ENCODE results near the gene FRAT1. TPM values are rescaled to one million over a fixed set of nuclear protein-coding genes. Genes with fewer than 3 reads are reported as not detected.
"Not testable (repeated sequence)": the region's sequence is repeated elsewhere in the genome, so short reads cannot be mapped to it uniquely, and the experiment has no call there.

The FRAT1 gene
- total RNA-seq, 1 donor from 2014 or later = 4.1 TPM

DNA sequence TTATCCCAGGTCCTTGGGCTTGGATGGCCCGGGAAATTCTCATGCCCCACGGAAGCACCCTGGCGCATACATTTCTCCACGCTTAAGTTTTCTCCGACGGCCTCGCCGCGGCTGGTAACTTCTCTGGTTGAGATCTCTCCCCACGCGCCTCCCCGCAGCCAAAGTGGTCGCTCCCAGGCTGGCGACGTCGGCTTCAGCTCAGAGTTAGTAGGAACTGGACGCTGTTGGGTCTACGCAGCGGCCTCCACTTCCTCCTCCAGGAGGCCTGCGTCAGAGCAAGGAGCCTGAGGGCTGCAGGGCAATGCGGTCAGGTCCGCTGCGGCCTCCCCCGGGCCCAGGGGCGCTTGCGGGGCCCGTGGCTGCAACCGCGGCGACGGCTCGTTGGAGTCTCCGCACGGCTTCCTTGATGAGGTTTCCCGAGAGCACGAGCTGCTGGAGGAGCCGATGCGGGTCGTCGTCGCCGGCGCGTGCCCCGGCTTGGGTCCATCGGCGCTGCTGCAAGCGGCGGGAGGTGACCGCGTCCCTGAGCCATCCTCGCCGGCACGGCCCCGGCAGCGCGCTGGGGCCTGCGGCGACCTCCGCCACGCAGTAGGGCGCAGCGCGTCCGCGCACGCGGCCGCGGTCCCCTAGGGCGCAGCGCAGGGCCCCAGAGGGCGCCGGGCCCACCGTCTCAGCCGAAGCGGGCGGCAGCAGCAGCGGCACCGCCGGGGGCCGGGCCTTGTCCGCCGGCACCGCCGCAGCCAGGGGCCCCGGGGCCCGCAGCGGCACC is 14.7 kb downstream of the FRAT1 start:
- intact Hi-C loops (cut with micrococcal nuclease) = loop anchor here (1.0 to 10.0 kb wide), 6 partner anchors 14 to 801 kb away; partner anchors contain the start of genes ARHGAP19, FRAT1, LCOR and R3HCC1L

GRCh38 chr10:97334370-97335175 is 15.5 kb downstream of the FRAT1 start, which contains the start of gene FRAT2:
TSS of gene FRAT2 (minus strand) at chr10:97334729. CDS start at chr10:97334572, 157 bp downstream.
- intact Hi-C loops (cut with micrococcal nuclease) = loop anchor here (1.0 to 10.0 kb wide), 7 partner anchors 15 to 800 kb away; partner anchors contain the start of genes ARHGAP19, FRAT1, LCOR and MMS19

DNA sequence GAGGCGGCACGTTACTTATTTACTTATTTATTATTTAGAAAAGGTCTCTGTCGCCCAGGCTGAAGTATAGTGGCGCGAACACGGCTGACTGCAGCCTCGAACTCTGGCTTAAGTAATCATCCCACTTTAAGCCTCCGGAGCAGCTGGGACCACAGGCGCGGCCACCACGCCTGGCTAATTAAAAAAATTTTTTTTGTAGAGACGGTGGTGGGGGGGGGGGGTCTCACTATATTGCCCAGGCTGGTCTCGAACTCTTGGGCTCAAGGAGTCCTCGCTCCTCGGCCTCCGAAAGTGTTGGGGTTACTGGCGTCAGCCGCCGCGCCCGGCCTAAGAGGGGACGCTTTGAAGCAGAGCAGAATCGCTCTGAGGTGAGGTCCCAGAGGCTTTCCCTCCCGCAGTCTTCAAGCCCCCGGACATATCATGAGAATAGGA is 16.1 kb downstream of the FRAT1 start:
- intact Hi-C loops (cut with micrococcal nuclease) = loop anchor here (2.0 to 10.0 kb wide), 3 partner anchors 66 to 800 kb away; partner anchors contain the start of genes MMS19, R3HCC1L, RRP12 and UBTD1

- intact Hi-C loops (cut with micrococcal nuclease) = loop anchor here (5.0 to 10.0 kb wide), 2 partner anchors 161 to 799 kb away; partner anchors contain the start of genes MMS19, R3HCC1L and UBTD1
Measured at GRCh38 chr10:97336006-97336405, 16.9 kb downstream of the FRAT1 start.

DNA sequence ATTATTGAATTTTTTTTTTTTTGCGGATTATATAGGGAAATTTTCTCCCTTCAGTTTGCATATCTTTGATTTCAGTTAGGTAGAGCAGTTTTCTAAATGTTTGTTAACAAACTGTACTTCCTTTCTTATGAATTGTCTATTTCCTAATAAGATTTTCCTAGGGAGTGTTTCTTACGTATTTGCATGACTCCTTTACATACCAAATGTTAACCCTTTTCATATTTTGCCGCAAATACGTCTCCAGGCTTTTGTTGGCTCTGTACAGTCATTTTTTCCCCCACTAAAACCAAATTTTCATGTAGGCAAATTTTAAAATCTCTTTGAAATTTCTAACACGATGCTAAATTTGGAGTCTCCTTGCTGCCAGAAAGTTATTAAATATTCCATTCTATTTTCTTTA is 17.4 kb downstream of the FRAT1 start:
- intact Hi-C loops (cut with micrococcal nuclease) = loop anchor here (5.0 to 10.0 kb wide), 2 partner anchors 161 to 798 kb away; partner anchors contain the start of genes MMS19, R3HCC1L and UBTD1

GRCh38 chr10:97336942-97337831 is 18.1 kb downstream of the FRAT1 start:
- intact Hi-C loops (cut with micrococcal nuclease) = loop anchor here (5.0 to 10.0 kb wide), 2 partner anchors 160 to 798 kb away; partner anchors contain the start of genes MMS19, R3HCC1L and UBTD1

GRCh38 chr10:97338041-97338440 is 19.0 kb downstream of the FRAT1 start:
- intact Hi-C loops (cut with micrococcal nuclease) = loop anchor here (5.0 to 10.0 kb wide), 2 partner anchors 159 to 797 kb away; partner anchors contain the start of genes MMS19, R3HCC1L and UBTD1

- intact Hi-C loops (cut with micrococcal nuclease) = no loop called here
Measured at GRCh38 chr10:97341416-97341815, 22.3 kb downstream of the FRAT1 start.

DNA sequence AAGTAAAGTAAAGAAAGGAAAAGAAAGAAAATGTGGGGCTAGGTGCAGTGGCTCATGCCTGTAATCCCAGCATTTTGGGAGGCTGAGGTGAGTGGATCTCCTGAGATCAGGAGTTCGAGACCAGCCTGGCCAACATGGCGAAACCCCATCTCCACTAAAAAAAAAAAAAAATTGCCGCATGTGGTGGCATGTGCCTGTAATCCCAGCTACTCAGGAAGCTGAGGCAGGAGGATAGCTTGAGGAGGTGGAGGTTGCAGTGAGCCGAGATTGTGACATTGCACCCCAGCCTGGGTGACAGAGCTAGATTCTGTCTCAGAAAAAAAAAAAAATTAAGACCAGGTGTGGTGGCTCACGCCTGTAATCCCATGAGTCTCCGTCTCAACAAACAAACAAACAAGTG is 24.6 kb downstream of the FRAT1 start:
- intact Hi-C loops (cut with micrococcal nuclease) = not testable (repeated sequence)

DNA sequence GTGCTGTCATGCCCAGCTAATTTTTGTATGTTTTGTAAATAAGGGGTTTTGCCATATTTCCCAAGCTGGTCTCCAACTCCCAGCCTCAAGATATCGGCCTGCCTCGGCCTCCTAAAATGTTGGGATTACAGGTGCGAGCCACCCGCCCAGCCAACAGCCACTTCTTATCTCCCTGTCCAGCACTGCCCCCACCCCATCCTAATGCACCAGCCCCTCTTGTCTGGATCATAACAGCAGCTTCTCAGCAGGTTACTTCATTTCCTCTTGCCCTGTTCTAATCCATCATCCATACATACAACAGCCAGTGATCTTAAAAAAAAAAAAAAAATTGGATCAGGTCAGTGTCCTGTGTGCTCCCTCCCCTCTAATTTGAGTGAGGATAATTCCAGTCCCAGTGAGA is 28.2 kb downstream of the FRAT1 start:
- intact Hi-C loops (cut with micrococcal nuclease) = no loop called here

DNA sequence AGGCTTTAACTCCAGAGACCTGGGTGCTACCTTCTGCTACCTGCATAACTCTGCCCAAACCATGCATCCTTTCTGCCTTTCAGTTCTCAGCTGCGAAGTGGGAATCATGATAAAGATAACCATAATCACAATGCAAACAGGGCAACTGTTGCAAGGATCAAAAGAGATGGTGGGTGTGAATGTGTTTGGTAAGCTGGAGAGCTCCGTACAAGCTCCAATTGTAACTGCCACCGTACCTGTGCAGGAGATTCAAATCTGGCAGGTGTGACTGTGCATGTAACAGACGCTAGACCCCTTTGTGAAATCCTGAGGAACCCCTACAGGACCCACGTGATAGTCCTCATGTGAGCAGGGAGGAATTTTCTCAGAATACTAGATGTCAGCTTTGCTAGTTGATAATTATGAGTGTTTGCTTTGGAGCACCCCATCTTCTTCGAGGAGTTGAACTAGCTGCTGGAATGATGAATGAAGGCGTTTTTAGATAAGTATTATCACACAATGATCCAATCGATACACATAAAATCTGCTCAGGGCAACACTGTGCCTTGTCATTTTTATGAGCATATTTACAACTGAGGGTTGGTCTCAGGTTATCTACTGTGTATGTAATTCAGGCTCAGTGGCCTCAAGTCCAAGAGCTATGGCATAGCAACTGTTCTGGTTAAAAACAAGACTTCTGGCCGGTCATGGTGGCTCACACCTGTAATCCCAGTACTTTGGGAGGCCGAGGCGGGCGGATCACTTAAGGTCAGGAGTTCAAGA is 30.9 kb downstream of the FRAT1 start:
- intact Hi-C loops (cut with micrococcal nuclease) = no loop called here

- intact Hi-C loops (cut with micrococcal nuclease) = no loop called here
Measured at GRCh38 chr10:97353945-97354344, 34.9 kb downstream of the FRAT1 start.

DNA sequence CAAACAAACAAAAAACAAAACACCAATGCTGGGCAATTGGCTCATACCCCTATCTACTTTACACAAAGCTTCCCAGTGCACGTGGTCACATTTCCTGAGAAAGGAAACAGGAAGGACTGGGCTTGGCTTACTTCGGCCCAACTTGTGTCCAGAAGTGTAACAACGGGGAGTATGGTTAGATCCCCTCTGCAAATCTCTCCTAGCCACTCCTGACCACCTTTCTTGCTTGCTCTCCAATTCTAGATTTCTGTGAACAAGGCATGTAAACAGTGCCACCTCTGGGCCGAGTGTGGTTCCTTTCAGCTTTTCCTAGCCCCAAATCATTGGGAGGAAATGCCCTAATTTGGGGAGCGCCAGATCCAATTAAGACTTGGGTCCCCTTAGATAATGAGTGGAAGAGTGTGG is 36.5 kb downstream of the FRAT1 start:
- intact Hi-C loops (cut with micrococcal nuclease) = no loop called here

GRCh38 chr10:97356318-97356914 is 37.3 kb downstream of the FRAT1 start:
- intact Hi-C loops (cut with micrococcal nuclease) = no loop called here

DNA sequence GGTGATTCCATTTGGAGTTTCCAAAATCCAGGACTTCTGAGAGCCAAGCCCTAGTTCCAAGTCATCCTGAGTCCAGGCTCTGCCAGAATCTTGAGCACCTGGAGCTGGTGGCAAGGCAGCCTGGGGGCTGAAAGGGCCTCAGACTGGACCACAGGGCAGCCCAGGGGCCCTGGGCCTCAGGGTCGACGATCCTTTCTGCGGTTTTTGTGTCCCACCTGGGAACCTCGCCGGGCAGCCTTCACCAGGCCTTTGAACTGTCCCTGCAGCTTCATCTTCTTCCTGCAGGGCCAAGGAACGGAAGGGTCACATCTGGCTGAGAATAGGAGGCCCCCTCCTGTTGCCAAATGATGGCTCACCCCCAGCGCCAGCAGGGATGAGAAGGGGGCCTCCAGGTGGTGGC is 37.8 kb downstream of the FRAT1 start:
- intact Hi-C loops (cut with micrococcal nuclease) = no loop called here

DNA sequence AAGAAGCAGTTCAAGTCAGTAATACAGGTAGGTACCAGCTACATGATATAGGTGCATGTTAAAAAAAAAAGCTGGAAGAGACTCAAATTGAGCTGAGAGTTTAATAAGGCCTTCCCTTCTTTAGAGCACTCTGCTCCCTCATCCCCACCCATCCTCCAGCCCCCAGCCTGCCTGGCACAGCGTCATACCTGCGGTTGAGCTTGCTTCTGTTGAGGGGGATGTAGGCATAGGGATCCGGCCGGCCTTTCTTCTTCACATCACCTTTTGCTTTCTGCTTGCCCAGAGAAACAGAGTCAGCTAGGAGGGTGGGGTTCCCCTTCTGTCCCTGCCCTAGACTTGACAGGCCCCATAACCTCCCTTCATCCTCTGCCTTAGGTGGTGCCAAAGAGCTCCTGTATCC is 39.3 kb downstream of the FRAT1 start:
- intact Hi-C loops (cut with micrococcal nuclease) = no loop called here

GRCh38 chr10:97358781-97359180 is 39.7 kb downstream of the FRAT1 start:
- intact Hi-C loops (cut with micrococcal nuclease) = no loop called here

DNA sequence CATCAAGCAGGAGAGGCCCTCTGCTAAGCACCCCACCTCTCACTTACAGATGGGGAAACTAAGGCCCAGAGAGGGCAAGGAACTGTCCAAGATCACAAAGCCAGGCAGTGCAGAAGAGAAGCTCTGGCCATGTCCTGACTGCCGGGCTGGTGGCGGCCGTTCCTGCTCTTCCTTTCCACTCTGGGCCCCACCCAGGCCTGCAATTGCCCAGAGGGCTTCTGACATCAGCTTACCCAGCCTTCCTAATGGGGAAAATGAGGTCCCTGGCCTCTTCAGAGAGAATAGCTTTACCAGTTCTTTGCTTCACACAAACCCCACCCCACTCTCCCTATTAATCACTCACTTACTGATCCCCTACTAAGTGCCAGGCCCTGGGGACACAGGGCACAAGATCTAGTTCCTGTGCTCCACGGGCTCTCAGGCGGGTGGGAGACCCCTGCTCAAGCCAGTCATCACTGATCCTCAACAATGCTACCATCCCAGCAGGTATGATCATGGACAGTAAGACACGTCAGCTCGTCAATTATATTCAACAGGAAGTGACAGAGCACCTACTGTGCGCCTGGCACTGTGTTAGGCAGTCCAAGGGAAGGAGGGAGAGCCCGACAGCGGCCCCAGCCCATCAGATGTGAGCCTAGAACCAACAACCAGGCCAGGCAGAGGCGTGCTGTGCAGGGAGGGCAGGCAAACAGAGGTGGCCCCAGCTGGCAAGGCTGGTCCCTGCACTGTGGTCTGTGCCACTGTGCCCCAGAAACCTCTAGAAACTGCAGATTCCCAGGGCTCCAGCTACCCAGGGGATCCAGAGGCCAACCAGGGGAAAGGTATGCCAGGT is 41.9 kb downstream of the FRAT1 start:
- intact Hi-C loops (cut with micrococcal nuclease) = loop anchor here (5.0 kb wide), 1 partner anchor 84 kb away; no protein-coding TSS in a partner anchor
